NT2/D1 (cell line): Measurements from ENCODE around the gene MPZL1.

Experiments
- SUZ12 ChIP-seq: IDR thresholded peaks from 2 replicates; pipeline ENCODE4 v1.6.1; 2011; ENCODE audit not compliant: insufficient read length, insufficient read depth; ENCODE audit errors: extremely low read depth
- YY1 ChIP-seq: IDR thresholded peaks from 2 replicates; pipeline ENCODE4 v1.6.1; 2011; ENCODE audit not compliant: insufficient read length, insufficient read depth
- ZNF274 ChIP-seq: IDR thresholded peaks from 2 replicates; pipeline ENCODE4 v1.6.1; 2011; ENCODE audit warnings: mild to moderate bottlenecking, low read depth, low read length

- no peak for TF ChIP-seq YY1
- no peak for TF ChIP-seq ZNF274
- no peak for TF ChIP-seq SUZ12
Observed at GRCh38 chr1:167782946-167783345, 61.2 kb downstream of the MPZL1 start.
